Measurements from ENCODE around the gene PTPRM. TPM values are rescaled to one million over a fixed set of nuclear protein-coding genes. Genes with fewer than 3 reads are reported as not detected.

PTPRM gene
- total RNA-seq, 1 donor from 2014 or later = 71.3 TPM

DNA sequence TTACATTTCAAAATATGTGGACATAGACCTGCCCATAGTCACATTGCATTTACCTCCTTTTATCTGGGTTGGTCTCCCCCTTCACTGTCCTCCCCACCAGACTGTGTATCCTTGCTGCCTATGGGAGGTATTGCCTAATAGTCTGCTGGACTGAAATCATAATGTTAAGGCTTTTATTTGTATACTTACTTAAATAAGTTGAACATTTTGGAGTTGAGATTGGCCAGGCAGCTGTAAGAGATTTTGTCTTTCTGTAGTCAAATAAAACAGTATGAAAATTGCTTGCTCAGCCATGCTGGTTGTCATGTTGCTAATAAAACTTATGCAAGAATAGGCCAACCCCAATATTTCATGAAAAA is 280.9 kb downstream of the PTPRM start:
- no peak overlapping the region for H3K4me3 Mint-ChIP-seq
- TF ChIP-seq, protein P1, sequence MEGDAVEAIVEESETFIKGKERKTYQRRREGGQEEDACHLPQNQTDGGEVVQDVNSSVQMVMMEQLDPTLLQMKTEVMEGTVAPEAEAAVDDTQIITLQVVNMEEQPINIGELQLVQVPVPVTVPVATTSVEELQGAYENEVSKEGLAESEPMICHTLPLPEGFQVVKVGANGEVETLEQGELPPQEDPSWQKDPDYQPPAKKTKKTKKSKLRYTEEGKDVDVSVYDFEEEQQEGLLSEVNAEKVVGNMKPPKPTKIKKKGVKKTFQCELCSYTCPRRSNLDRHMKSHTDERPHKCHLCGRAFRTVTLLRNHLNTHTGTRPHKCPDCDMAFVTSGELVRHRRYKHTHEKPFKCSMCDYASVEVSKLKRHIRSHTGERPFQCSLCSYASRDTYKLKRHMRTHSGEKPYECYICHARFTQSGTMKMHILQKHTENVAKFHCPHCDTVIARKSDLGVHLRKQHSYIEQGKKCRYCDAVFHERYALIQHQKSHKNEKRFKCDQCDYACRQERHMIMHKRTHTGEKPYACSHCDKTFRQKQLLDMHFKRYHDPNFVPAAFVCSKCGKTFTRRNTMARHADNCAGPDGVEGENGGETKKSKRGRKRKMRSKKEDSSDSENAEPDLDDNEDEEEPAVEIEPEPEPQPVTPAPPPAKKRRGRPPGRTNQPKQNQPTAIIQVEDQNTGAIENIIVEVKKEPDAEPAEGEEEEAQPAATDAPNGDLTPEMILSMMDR (IDR thresholded peaks at IDR 0.05; ENCODE audit: unreplicated experiment) = no peak
- peaks cover 36% of the 10 kb centered on the region for H3K9me3 Mint-ChIP-seq
- H3K27ac Mint-ChIP-seq = no peak overlapping the region
- H3K4me1 Mint-ChIP-seq = peaks cover 4% of the 10 kb centered on the region
- no peak for DNase-seq (ENCODE audit: low spot score in 2 of 2, unreplicated experiment in 2 of 2)
- no peaks in the 10 kb centered on the region for H3K27me3 Mint-ChIP-seq (ENCODE audit: low read depth)
- peaks cover 31% of the 10 kb centered on the region for H3K36me3 Mint-ChIP-seq

DNA sequence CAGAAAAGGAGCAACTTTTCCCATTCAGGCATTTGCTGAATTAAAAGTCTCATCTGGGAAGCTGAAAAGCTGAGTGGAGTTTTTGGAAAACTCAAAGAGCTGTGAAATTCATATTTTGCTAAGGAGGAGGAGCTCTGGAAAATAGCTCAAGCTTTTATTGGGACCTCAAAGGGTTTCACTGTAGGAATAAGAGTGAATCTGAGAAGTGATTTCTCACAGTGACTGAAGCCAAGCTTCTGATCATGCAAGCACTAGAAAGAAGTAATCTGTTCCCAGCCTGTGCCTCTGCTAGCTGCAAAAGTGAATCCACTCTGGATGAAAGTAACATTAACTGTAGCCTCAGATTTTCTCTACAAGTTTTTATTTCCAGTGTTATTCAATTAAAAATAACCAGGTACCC is 283.3 kb downstream of the PTPRM start:
- no peak overlapping the region for H3K4me3 Mint-ChIP-seq
- H3K4me1 Mint-ChIP-seq = peaks cover 12% of the 10 kb centered on the region
- H3K9me3 Mint-ChIP-seq = peaks cover 15% of the 10 kb centered on the region
- DNase-seq (ENCODE audit: low spot score in 2 of 2, unreplicated experiment in 2 of 2) = no peak
- TF ChIP-seq, protein P1 (IDR thresholded peaks at IDR 0.05; ENCODE audit: unreplicated experiment) = no peak
- H3K36me3 Mint-ChIP-seq = peaks cover 15% of the 10 kb centered on the region
- H3K27me3 Mint-ChIP-seq (ENCODE audit: low read depth) = no peaks in the 10 kb centered on the region
- no peak overlapping the region for H3K27ac Mint-ChIP-seq

DNA sequence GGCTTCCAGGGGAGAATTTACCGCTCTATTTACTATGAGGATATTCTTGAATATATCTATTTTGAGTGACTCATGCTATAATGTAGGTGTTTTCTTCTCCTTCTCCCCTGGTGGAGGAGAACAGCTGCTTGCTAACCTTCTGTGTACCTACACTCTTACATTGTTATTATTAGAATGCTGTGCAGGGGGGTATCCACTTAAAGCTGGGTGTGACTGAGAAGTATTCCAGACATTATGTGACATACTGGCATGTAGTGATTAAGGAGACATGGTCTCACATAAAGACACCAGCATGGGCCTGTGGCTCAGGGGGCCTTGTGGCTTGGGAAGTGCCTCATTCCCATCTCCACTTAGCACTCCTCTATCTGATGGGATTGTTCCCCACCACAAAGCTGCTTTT is 287.9 kb downstream of the PTPRM start:
- peaks cover 13% of the 10 kb centered on the region for H3K36me3 Mint-ChIP-seq
- H3K27me3 Mint-ChIP-seq (ENCODE audit: low read depth) = no peaks in the 10 kb centered on the region
- H3K9me3 Mint-ChIP-seq = peaks cover 15% of the 10 kb centered on the region
- no peak overlapping the region for H3K4me3 Mint-ChIP-seq
- no peak overlapping the region for H3K27ac Mint-ChIP-seq
- TF ChIP-seq, protein P1 (IDR thresholded peaks at IDR 0.05; ENCODE audit: unreplicated experiment) = no peak
- no peak for DNase-seq (ENCODE audit: low spot score in 2 of 2, unreplicated experiment in 2 of 2)
- peaks cover 15% of the 10 kb centered on the region for H3K4me1 Mint-ChIP-seq

GRCh38 chr18:7855671-7856070 is 288.6 kb downstream of the PTPRM start:
- no peak for DNase-seq (ENCODE audit: low spot score in 2 of 2, unreplicated experiment in 2 of 2)
- Mint-ChIP-seq H3K9me3 (peaks cover 15% of the 10 kb centered on the region), H3K4me1 (peaks cover 15% of the 10 kb centered on the region), H3K27ac (no peak overlapping the region), H3K27me3 (ENCODE audit: low read depth) (no peaks in the 10 kb centered on the region), H3K36me3 (peaks cover 13% of the 10 kb centered on the region), H3K4me3 (no peak overlapping the region)
- TF ChIP-seq, protein P1 (IDR thresholded peaks at IDR 0.05; ENCODE audit: unreplicated experiment) = no peak

DNA sequence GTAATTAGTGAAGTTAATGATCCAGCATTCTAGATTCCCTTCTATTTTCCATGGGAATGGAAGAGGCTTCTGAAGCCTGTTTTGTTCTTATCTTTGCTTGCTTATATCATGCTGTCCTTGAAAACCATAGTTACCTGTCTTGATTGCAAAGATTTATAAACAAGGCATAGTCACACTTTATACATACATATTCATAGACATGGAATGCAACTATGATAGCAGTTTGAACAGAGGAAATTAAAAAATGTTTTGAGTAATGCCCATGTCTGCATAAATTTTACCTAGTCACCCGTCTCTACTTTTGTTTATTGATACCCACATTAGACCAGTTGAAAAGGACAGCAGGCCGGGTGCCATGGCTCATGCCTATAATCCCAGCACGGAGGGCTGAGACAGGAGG is 289.0 kb downstream of the PTPRM start:
- Mint-ChIP-seq H3K27me3 (ENCODE audit: low read depth) (no peaks in the 10 kb centered on the region), H3K4me3 (no peak overlapping the region), H3K27ac (no peak overlapping the region), H3K9me3 (peaks cover 11% of the 10 kb centered on the region), H3K36me3 (peaks cover 10% of the 10 kb centered on the region), H3K4me1 (peaks cover 15% of the 10 kb centered on the region)
- no peak for DNase-seq (ENCODE audit: low spot score in 2 of 2, unreplicated experiment in 2 of 2)
- TF ChIP-seq, protein P1 (IDR thresholded peaks at IDR 0.05; ENCODE audit: unreplicated experiment) = no peak

DNA sequence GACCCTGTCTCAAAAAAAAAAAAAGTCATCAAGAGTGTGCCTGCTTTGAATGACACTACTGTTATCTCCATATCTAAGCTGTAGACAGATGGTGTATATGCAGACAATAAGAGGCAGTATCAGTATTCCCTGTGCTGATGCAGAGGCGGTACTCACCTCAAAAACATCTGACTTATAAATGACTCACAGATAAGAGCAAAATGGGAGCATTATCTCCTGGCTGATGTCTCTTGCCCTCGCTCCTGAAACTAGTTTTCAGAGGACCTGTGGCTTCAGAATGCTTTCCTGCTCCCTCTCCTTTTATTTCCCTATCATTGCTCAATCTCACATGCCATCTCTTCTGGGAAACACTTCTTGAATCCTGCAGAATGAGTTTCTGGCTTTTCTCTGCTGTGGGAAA is 289.6 kb downstream of the PTPRM start:
- no peak for DNase-seq (ENCODE audit: low spot score in 2 of 2, unreplicated experiment in 2 of 2)
- Mint-ChIP-seq H3K4me1 (peaks cover 15% of the 10 kb centered on the region), H3K4me3 (no peak overlapping the region), H3K27me3 (ENCODE audit: low read depth) (no peaks in the 10 kb centered on the region), H3K9me3 (peaks cover 5% of the 10 kb centered on the region), H3K36me3 (peaks cover 4% of the 10 kb centered on the region), H3K27ac (no peak overlapping the region)
- TF ChIP-seq, protein P1 (IDR thresholded peaks at IDR 0.05; ENCODE audit: unreplicated experiment) = no peak
